ENCODE results near the gene PTPRJ. TPM values are rescaled to one million over a fixed set of nuclear protein-coding genes. Genes with fewer than 3 reads are reported as not detected.
A peak's percentile ranks its signal among the peaks of the same experiment; 100 is the strongest.

The PTPRJ gene
- total RNA-seq, 1 donor from 2014 or later, result 24.3 TPM

- DNase-seq (ENCODE audit: low read depth, low spot score), result no peak
- H3K27me3 Mint-ChIP-seq (ENCODE audit: low read depth), result no peaks in the 10 kb centered on the region
- peak overlapping the region; percentile 95 for H3K27ac Mint-ChIP-seq (ENCODE audit: unreplicated experiment)
- TF ChIP-seq CTCF (conservative IDR thresholded peaks at IDR 0.05), result no peak
- no peaks in the 10 kb centered on the region for H3K9me3 Mint-ChIP-seq
- H3K4me3 Mint-ChIP-seq, result peak overlapping the region; percentile 28
- H3K36me3 Mint-ChIP-seq (ENCODE audit: low read depth), result no peaks in the 10 kb centered on the region
- H3K4me1 Mint-ChIP-seq, result peaks cover 68% of the 10 kb centered on the region
Measured at GRCh38 chr11:48094643-48095339, 114.4 kb downstream of the PTPRJ start.

GRCh38 chr11:48095779-48096470 lies 115.6 kb downstream of the PTPRJ start:
- Mint-ChIP-seq H3K4me3 (no peak overlapping the region), H3K27me3 (ENCODE audit: low read depth) (no peaks in the 10 kb centered on the region), H3K4me1 (peaks cover 58% of the 10 kb centered on the region), H3K27ac (ENCODE audit: unreplicated experiment) (peak overlapping the region; percentile 86), H3K9me3 (no peaks in the 10 kb centered on the region), H3K36me3 (ENCODE audit: low read depth) (no peaks in the 10 kb centered on the region)
- TF ChIP-seq CTCF (conservative IDR thresholded peaks at IDR 0.05), result no peak
- no peak for DNase-seq (ENCODE audit: low read depth, low spot score)

GRCh38 chr11:48096588-48097525 lies 116.5 kb downstream of the PTPRJ start:
- no peak for DNase-seq (ENCODE audit: low read depth, low spot score)
- no peaks in the 10 kb centered on the region for H3K27me3 Mint-ChIP-seq (ENCODE audit: low read depth)
- no peaks in the 10 kb centered on the region for H3K9me3 Mint-ChIP-seq
- no peak overlapping the region for H3K4me3 Mint-ChIP-seq
- peak overlapping the region; percentile 95 for H3K27ac Mint-ChIP-seq (ENCODE audit: unreplicated experiment)
- H3K36me3 Mint-ChIP-seq (ENCODE audit: low read depth), result no peaks in the 10 kb centered on the region
- peaks cover 59% of the 10 kb centered on the region for H3K4me1 Mint-ChIP-seq
- TF ChIP-seq CTCF (conservative IDR thresholded peaks at IDR 0.05), result no peak

- peaks cover 61% of the 10 kb centered on the region for H3K4me1 Mint-ChIP-seq
- no peak overlapping the region for H3K4me3 Mint-ChIP-seq
- DNase-seq (ENCODE audit: low read depth, low spot score), result no peak
- no peak overlapping the region for H3K27ac Mint-ChIP-seq (ENCODE audit: unreplicated experiment)
- no peaks in the 10 kb centered on the region for H3K36me3 Mint-ChIP-seq (ENCODE audit: low read depth)
- TF ChIP-seq CTCF (conservative IDR thresholded peaks at IDR 0.05), result no peak
- H3K9me3 Mint-ChIP-seq, result no peaks in the 10 kb centered on the region
- H3K27me3 Mint-ChIP-seq (ENCODE audit: low read depth), result no peaks in the 10 kb centered on the region
Measured at GRCh38 chr11:48098024-48098423, 117.7 kb downstream of the PTPRJ start.

DNA sequence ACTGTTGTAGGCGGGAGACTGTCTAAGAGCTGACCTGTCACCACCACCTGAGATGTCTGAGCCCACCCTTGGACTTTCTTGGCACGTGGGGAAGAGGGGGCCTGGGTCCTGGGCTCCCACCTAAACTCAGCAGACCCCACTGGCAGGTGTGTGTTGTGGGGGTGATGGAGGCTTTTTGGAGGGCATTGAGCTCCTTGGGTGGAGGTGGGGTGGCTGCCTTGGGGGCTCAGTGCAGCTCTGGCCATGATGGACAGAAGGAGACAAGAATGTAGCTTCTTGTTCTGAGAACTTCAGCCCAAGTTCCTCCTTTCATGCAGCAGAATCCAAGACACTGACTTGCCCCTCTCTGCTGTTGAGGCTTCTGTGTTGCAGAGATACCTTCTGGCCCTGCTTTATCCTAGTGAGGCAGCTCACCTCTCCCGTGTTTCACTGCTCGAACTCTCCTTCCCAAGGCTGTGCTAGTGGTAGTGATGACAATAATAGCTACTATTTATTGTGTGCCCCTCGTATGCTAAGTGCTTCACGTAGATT lies 119.6 kb downstream of the PTPRJ start:
- peaks cover 59% of the 10 kb centered on the region for H3K4me1 Mint-ChIP-seq
- no peak overlapping the region for H3K4me3 Mint-ChIP-seq

More for the DNA sequence above, 119.6 kb downstream of the PTPRJ start:
- Mint-ChIP-seq H3K9me3 (no peaks in the 10 kb centered on the region), H3K27me3 (ENCODE audit: low read depth) (no peaks in the 10 kb centered on the region), H3K27ac (ENCODE audit: unreplicated experiment) (no peak overlapping the region), H3K36me3 (ENCODE audit: low read depth) (no peaks in the 10 kb centered on the region)
- TF ChIP-seq CTCF (conservative IDR thresholded peaks at IDR 0.05), result no peak
- no peak for DNase-seq (ENCODE audit: low read depth, low spot score)
